HepG2 (cell line): ENCODE measurements around the gene GFER. TPM values are rescaled to one million over a fixed set of nuclear protein-coding genes. Genes with fewer than 3 reads are reported as not detected.
A peak's percentile ranks its signal among the peaks of the same experiment; 100 is the strongest.

Experiments used
- ATAC-seq: fragments of 200-7000 bp; cut with Tn5 transposase; 3 replicates; pipeline ENCODE4 v1.9.1; 2020; ENCODE audit warnings: mild to moderate bottlenecking, moderate library complexity
- BruUV-seq: library from RNA; stranded (reverse); fragments of 400-500 nt; replicated peaks from 2 replicates; lab custom pipeline; 2021; lab: Mats Ljungman, UMichigan
- CTCF ChIA-PET: fragments of 300-600 bp; formaldehyde crosslinking; extraction: SDS; loops from one replicate; lab custom pipeline; 2021; ENCODE audit warnings: low total read pairs, inconsistent platforms, low intra/inter-chr PET ratio; lab: Yijun Ruan, JAX
- POLR2A ChIA-PET: fragments of 350-600 bp; sonication (Branson Sonifier 250); formaldehyde crosslinking; loops from one replicate; lab custom pipeline; 2020; ENCODE audit warnings: antibody characterized with exemption, inconsistent platforms; lab: Yijun Ruan, JAX
- DNase-seq: peaks from one replicate; pipeline ENCODE4 v3.0.0-alpha.2; 2015; ENCODE audit warnings: low spot score
- FAIRE-seq: peaks from 3 replicates; lab custom pipeline; 2011; peaks lifted over from hg19 to GRCh38; lab: Jason Lieb, UNC
- H2AFZ ChIP-seq: one replicate; pipeline ENCODE4 v1.6.1; 2011; ENCODE audit warnings: low read length, inconsistent platforms
- H3K27ac ChIP-seq: fragments of 300-600 bp; 3 replicates; pipeline ENCODE4 v1.8.0; 2011; ENCODE audit warnings: mixed run types, mild to moderate bottlenecking, mixed read lengths, low read length, inconsistent platforms; ENCODE audit not compliant: insufficient read depth; ENCODE audit errors: extremely low read length
- H3K27me3 ChIP-seq, 2 experiments: fragments of 200-600 bp in 1 of 2; 2 replicates in 1 of 2; 3 replicates in 1 of 2; pipeline versions ENCODE4 v1.6.0 to v1.8.0; 2011; ENCODE audit warnings: low read length in 2 of 2, mild to moderate bottlenecking in 2 of 2, moderate library complexity in 2 of 2, inconsistent platforms in 1 of 2; ENCODE audit not compliant: insufficient read depth in 2 of 2, control insufficient read depth in 1 of 2
- H3K36me3 ChIP-seq, 2 experiments: fragments of 200-600 bp in 1 of 2; replicated peaks in 1 of 2; 2 replicates in 1 of 2; 3 replicates in 1 of 2; pipeline versions ENCODE4 v1.5.1 to v1.8.0; 2011; ENCODE audit warnings: low read length in 2 of 2, inconsistent platforms in 1 of 2; ENCODE audit not compliant: insufficient read depth in 2 of 2, control insufficient read depth in 1 of 2
- H3K4me1 ChIP-seq: 2 replicates; pipeline ENCODE4 v1.5.1; 2012; ENCODE audit warnings: low read length, inconsistent platforms; ENCODE audit not compliant: insufficient read depth
- H3K4me2 ChIP-seq: 2 replicates; pipeline ENCODE4 v1.6.0; 2011; ENCODE audit warnings: low read depth, low read length, inconsistent platforms
- H3K4me3 ChIP-seq, 3 experiments: fragments of 200-600 bp in 1 of 3; sonication (generic), shearing (Covaris generic) in 1 of 3; replicated peaks in 1 of 3; 2 replicates each; pipeline ENCODE4 v1.5.1; 2011 to 2016; ENCODE audit warnings: low read length in 3 of 3, inconsistent platforms in 2 of 3, low read depth in 2 of 3, mild to moderate bottlenecking in 2 of 3, control low read depth in 1 of 3, mixed read lengths in 1 of 3; ENCODE audit not compliant: insufficient read depth in 1 of 3
- H3K79me2 ChIP-seq: one replicate; pipeline ENCODE4 v1.6.1; 2011; ENCODE audit warnings: low read length, inconsistent platforms; ENCODE audit not compliant: insufficient read depth
- H3K9ac ChIP-seq: 2 replicates; pipeline ENCODE4 v1.6.0; 2011; ENCODE audit warnings: mild to moderate bottlenecking, low read depth, low read length, inconsistent platforms; ENCODE audit not compliant: insufficient read depth
- H3K9me3 ChIP-seq: 2 replicates; pipeline ENCODE4 v1.5.1; 2012; ENCODE audit warnings: mild to moderate bottlenecking, low read length
- H4K20me1 ChIP-seq: 2 replicates; pipeline ENCODE4 v1.6.0; 2011; ENCODE audit warnings: inconsistent platforms, mild to moderate bottlenecking, low read length, moderate library complexity; ENCODE audit not compliant: insufficient read depth
- BRD4 ChIP-seq: sonication (generic); formaldehyde crosslinking; IDR thresholded peaks from 2 replicates; pipeline ENCODE4 v1.4.0; 2020; ENCODE audit warnings: missing genetic modification reagents
- GTF3A ChIP-seq: sonication (generic); formaldehyde crosslinking; conservative IDR thresholded peaks from 2 replicates; pipeline ENCODE4 v1.4.0; 2020; ENCODE audit warnings: mild to moderate bottlenecking, missing genetic modification reagents
- MED8 ChIP-seq: sonication (generic); formaldehyde crosslinking; IDR thresholded peaks from 2 replicates; pipeline ENCODE4 v1.8.1; 2023; ENCODE audit warnings: mild to moderate bottlenecking, missing genetic modification reagents; ENCODE audit not compliant: insufficient replicate concordance
- MYC ChIP-seq: sonication (generic); formaldehyde crosslinking; IDR thresholded peaks from 2 replicates; pipeline ENCODE4 v1.9.0; 2021; ENCODE audit warnings: missing genetic modification reagents, borderline replicate concordance
- SIX1 ChIP-seq: sonication (generic); formaldehyde crosslinking; IDR thresholded peaks from 2 replicates; pipeline ENCODE4 v1.4.0; 2020; ENCODE audit warnings: missing genetic modification reagents, borderline replicate concordance
- SMAD3 ChIP-seq: sonication (generic); formaldehyde crosslinking; IDR thresholded peaks from 2 replicates; pipeline ENCODE4 v1.4.0; 2020; ENCODE audit warnings: missing genetic modification reagents
- SMYD3 ChIP-seq: sonication (generic); formaldehyde crosslinking; IDR thresholded peaks from 2 replicates; pipeline ENCODE4 v1.8.1; 2023; ENCODE audit warnings: mild to moderate bottlenecking, missing genetic modification reagents
- SP2 ChIP-seq: sonication (generic); formaldehyde crosslinking; IDR thresholded peaks from 2 replicates; pipeline ENCODE4 v1.5.1; 2020; ENCODE audit warnings: mild to moderate bottlenecking, missing genetic modification reagents
- SPEN ChIP-seq: sonication (generic); formaldehyde crosslinking; IDR thresholded peaks from 2 replicates; pipeline ENCODE4 v1.5.1; 2020; ENCODE audit warnings: low read depth, mild to moderate bottlenecking, missing genetic modification reagents
- ZNF318 ChIP-seq: sonication (generic); formaldehyde crosslinking; IDR thresholded peaks from 2 replicates; pipeline ENCODE4 v1.4.0; 2020; ENCODE audit warnings: mild to moderate bottlenecking, missing genetic modification reagents
- ZNF737 ChIP-seq: sonication (generic); formaldehyde crosslinking; IDR thresholded peaks from 2 replicates; pipeline ENCODE4 v1.5.0; 2020; ENCODE audit warnings: missing genetic modification reagents, mild to moderate bottlenecking, borderline replicate concordance
- ZNF768 ChIP-seq: sonication (generic); formaldehyde crosslinking; IDR thresholded peaks from 2 replicates; pipeline ENCODE4 v1.4.0; 2020; ENCODE audit warnings: missing genetic modification reagents
- WGBS: methylation state at CpG from one replicate; pipeline ENCODE4 v1.1.6; 2017; ENCODE audit warnings: low lambda C conversion rate; 5-methylcytosine and 5-hydroxymethylcytosine counted together
- in situ Hi-C: cut with HindIII; loops from 2 replicates; pipeline ENCODE4 v1.10.0; 2017; ENCODE audit warnings: low pct_unique_long_range_greater_than_20kb; ENCODE audit not compliant: extremely low pct_ligation_motif_present
- intact Hi-C: fragments of 100-400 bp; cut with micrococcal nuclease; formaldehyde crosslinking; loops from one replicate; pipeline ENCODE4 v1.10.0; 2022; ENCODE audit not compliant: unreplicated experiment
- polyA plus RNA-seq, 8 experiments: library from polyadenylated mRNA; depleted of rRNA in 3 of 8; stranded (reverse) in 7 of 8; unstranded in 1 of 8; fragments of >200 nt; fragmentation: Illumina TruSeq in 4 of 8; extraction: Trizol in 4 of 8; gene quantifications; 2 replicates each; pipeline versions ENCODE4 v1.2.1 to v1.2.3, GENCODE V29; 2011 to 2016; ENCODE audit warnings: low read depth in 4 of 8, missing spikeins in 1 of 8, mixed read lengths in 1 of 8; ENCODE audit not compliant: insufficient read depth in 1 of 8
- total RNA-seq, 5 experiments: library from RNA; depleted of rRNA; stranded (reverse); fragments of >200 nt; fragmentation: Illumina TruSeq; extraction: Trizol; gene quantifications; 2 replicates each; pipeline ENCODE4 v1.2.3, GENCODE V29; 2016; ENCODE audit warnings: low read depth in 1 of 5
- TF ChIP-seq, protein P1 (sequence below): sonication (generic); formaldehyde crosslinking; IDR thresholded peaks from 2 replicates; pipeline ENCODE4 v1.4.0; 2020; ENCODE audit warnings: mild to moderate bottlenecking, missing genetic modification reagents

Gene GFER
- total and polyA plus RNA-seq, 2 of the 13 experiments (the other 11 are each of a cell fraction or from before 2014, with no cell fraction given): 28.6 to 71.7 TPM

DNA sequence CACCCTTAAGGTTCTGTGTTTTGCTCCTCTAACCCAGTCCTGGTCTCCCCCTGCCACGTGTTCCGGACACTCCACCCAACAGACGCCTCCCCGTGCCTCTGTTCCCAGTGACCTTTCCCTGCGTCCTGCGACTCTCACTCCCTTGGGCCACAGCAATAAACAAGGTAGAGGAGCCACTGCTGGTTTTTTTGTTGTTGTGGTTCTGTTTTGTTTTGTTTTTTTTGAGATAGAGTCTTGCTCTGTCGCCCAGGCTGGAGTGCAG is 31.9 kb downstream of the GFER start (continued):
- TF ChIP-seq MYC (CRISPR knock-in tag): no peak; the same call in 1 of the 2 replicates
- no peak for TF ChIP-seq BRD4

GRCh38 chr16:2016407-2016922 is 32.5 kb downstream of the GFER start:
- CTCF ChIA-PET: no interaction called here
- POLR2A ChIA-PET: interaction anchor here (1.1 to 2.9 kb wide), 5 partner anchors 19 to 139 kb away, joined by 3 to 22 read pairs (median 7); partner anchors contain the start of genes NTHL1, RPS2, TRAF7 and TSC2
- H3K4me2 ChIP-seq: peak overlapping the region; percentile 93
- 3% methylated on average over 3 of the region's 13 CpGs for WGBS
- peaks cover 2 to 20% of the 10 kb centered on the region in 2 experiments; a peak in 2 of 5 replicates for H3K27me3 ChIP-seq
- H3K36me3 ChIP-seq: no peaks in the 10 kb centered on the region
- H2AFZ ChIP-seq: no peak overlapping the region
- no TSS peak for BruUV-seq
- in situ Hi-C loops (no loop called here), intact Hi-C loops (no loop called here)
- DNase-seq: peak; percentile 41
- H3K4me3 ChIP-seq: no peak overlapping the region; a peak in 1 of 6 replicates
- peaks cover 62% of the 10 kb centered on the region for H3K4me1 ChIP-seq
- no peaks in the 10 kb centered on the region for H3K79me2 ChIP-seq
- peak; percentile 52 for ATAC-seq
- no peaks in the 10 kb centered on the region for H3K9me3 ChIP-seq
- no peaks in the 10 kb centered on the region for H4K20me1 ChIP-seq
- peak; percentile 48 for FAIRE-seq
- no peak overlapping the region for H3K27ac ChIP-seq
- no peak overlapping the region for H3K9ac ChIP-seq
- TF ChIP-seq, protein P1, sequence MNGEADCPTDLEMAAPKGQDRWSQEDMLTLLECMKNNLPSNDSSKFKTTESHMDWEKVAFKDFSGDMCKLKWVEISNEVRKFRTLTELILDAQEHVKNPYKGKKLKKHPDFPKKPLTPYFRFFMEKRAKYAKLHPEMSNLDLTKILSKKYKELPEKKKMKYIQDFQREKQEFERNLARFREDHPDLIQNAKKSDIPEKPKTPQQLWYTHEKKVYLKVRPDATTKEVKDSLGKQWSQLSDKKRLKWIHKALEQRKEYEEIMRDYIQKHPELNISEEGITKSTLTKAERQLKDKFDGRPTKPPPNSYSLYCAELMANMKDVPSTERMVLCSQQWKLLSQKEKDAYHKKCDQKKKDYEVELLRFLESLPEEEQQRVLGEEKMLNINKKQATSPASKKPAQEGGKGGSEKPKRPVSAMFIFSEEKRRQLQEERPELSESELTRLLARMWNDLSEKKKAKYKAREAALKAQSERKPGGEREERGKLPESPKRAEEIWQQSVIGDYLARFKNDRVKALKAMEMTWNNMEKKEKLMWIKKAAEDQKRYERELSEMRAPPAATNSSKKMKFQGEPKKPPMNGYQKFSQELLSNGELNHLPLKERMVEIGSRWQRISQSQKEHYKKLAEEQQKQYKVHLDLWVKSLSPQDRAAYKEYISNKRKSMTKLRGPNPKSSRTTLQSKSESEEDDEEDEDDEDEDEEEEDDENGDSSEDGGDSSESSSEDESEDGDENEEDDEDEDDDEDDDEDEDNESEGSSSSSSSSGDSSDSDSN (CRISPR knock-in tag): no peak
- TF ChIP-seq GTF3A: no peak
- no peak for TF ChIP-seq SIX1 (CRISPR knock-in tag)
- TF ChIP-seq ZNF768 (CRISPR knock-in tag): 0 out of 2 replicates have a peak, but pooled peaks have one; percentile 8
- no peak for TF ChIP-seq ZNF318 (CRISPR knock-in tag)
- TF ChIP-seq SMAD3 (CRISPR knock-in tag): no peak
- no peak for TF ChIP-seq MED8 (CRISPR knock-in tag)
- no peak for TF ChIP-seq SPEN (CRISPR knock-in tag)
- no peak for TF ChIP-seq SMYD3 (CRISPR knock-in tag)
- TF ChIP-seq SP2 (CRISPR knock-in tag): no peak
- TF ChIP-seq ZNF737 (CRISPR knock-in tag): 0 out of 2 replicates have a peak, but pooled peaks have one; percentile 5
